T-helper 9 cell (primary cell): ENCODE data around the gene SDR42E2.
"Not testable (repeated sequence)": the region's sequence is repeated elsewhere in the genome, so short reads cannot be mapped to it uniquely, and the experiment has no call there.

Source experiments
- DNase-seq: peaks from one replicate; pipeline ENCODE4 v3.0.0-alpha.2; 2020

The SDR42E2 gene

DNA sequence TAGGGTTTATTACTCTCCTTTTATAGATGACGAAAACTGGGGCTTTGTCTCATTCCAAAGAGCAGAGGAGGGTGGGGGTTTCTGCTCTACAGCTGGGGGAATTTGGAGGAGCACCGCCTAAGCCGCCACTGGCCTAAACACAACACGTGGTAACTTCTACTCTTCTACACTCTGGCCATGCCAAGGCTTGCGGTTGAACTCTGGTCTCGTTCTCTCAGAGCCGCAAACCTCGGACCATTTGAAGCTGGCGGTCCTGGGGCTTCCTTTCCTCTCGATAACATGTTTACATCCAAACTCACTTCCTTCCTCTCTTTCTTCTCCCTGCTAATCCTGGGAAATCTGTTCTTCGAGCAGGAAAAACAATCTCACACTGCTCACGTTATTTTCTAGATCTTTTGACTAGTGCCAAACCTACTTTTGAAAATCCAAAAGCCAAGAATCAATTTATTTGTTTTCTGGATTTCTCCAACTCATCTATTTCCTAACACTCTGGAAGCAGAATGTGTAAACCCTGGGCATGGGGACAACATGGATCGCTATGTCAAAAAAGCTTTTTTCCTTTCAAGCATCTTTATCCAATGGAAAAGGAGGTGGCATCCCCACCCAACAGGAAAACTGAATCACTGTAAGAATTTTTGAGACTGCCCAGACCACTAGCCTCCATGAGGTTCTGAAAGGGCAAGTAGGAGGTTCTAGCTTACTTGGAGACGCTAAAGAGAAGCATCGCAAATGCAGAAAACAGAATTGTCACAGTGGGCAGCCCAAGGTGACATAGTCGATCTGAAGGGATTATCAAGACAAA lies 30.2 kb downstream of the SDR42E2 start:
- DNase-seq, result peak; percentile 74

DNA sequence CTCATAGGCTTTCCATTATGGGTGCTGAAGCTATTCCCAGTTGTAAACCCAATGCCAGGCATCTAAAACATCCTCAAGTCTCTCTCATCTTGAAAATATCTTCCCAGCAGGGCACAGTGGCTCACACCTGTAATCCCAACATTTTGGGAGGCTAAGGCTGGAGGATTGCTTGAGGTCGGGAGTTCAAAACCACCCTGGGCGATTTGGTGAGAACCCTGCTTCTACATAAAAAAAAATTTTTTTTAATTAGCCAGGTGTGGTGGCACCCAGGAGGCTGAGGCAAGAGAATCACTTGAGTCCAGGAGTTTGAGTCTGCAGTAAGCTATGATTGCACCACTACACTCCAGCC lies 30.7 kb downstream of the SDR42E2 start:
- no peak for DNase-seq

DNA sequence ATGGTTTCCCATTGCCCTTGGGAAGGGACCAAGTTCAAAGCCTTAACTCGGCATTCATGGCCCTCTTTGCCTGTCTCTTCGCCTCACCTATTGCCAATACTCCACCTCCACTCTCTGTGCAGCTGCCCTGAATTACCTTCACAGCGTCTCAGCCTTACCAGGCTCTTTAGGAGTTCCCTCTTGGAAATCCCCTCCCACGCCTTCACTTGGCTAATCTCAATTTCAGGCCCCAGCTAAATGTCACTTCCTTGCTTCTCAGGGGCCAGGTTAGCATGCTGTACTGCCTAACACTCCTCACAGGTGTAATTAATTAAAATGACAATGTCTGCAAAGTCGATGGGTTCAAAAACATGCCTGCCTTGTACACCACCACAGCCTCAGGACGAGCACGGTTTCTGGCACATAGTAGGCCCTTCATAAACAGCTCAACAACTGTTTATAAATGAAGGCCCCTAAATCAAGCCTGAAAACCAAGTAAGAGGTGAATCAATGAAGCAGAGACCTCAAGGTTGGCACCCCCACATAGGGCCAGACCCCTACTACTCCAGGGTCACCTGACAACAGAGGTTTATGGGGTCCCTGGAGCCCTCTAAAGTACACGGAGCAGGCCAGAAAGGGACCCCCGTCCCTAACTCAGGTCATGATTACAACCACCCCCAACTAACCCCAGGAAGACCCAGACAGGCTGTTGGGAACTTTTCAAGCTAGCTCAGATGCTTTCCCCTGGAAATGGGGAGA lies 32.6 kb downstream of the SDR42E2 start:
- no peak for DNase-seq

DNA sequence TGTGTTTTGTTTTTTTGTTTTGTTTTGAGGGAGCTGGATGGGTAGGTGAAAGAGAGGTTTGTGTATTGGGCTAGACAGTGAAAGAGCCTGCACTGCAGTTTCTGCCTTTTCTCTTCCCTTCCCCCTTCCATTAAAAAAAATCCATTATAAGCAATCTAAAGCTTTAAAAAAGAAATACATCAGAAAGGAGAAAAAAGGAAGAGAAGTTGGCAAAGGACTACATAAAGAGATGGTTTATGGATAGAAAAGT lies 33.1 kb downstream of the SDR42E2 start:
- DNase-seq, result no peak

DNA sequence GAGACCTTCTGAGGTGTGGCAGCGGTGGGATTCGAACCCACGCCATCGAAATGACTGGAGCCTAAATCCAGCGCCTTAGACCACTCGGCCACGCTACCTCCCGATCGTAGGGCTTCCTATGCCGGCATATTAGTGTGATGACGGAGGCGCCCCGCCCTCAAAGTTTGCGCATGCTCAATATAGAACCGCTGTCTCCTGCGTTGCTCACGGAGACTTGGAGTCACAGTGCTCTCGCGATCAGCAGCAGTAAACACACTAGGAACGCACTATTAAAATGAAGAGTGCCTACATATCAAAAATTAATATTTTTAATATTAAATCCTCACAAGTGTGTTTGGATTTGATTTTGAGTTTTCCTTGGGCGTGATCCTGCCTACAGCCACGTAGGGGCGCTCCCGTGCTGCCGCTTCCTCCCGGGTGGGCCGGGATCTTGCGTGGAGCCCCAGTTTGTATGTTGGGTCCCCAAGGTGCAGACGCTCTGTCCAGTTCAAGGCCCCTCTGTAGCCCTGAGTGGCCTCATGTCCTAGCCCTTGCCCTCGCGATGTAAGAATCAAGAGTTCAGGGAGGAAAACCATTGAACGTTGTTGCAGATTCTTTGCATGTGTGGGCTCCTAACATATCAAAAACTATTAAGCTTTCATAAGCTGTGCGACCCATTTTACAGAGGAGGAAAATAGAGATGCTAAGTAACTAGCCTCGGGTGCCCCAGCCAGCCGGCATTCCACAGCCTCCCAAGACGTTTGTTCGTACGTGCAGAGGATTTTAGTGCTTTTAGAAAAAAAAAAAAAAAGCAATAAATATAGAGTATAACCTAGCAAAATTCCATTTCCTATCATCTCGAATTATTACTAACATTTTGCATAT lies 33.6 kb downstream of the SDR42E2 start:
- peak; percentile 87 for DNase-seq

DNA sequence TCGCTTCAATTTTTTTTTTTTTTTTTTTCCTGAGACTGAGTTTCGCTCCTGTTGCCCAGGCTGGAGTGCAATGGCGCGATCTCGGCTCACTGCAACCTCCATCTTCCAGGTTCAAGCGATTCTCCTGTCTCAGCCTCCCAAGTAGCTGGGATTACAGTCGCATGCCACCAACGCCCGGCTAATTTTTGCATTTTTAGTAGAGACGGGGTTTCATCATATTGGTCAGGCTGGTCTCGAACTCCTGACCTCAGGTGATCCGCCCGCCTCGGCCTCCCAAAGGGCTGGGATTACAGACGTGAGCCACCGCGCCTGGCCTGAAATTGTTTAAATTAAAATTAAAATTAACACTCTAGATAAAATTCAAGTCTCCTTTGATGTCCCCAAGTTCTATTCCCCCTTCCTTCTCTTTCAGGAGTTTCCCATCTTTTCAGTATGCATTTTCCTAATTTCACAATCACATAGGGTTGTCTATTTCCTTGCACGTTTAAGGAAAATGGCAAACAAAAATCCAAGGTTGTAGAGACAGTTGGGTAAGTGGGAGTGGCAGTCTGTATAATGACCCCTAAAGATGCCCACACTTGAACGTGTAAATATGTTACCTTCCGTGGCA lies 34.4 kb downstream of the SDR42E2 start:
- DNase-seq, result not testable (repeated sequence)

DNA sequence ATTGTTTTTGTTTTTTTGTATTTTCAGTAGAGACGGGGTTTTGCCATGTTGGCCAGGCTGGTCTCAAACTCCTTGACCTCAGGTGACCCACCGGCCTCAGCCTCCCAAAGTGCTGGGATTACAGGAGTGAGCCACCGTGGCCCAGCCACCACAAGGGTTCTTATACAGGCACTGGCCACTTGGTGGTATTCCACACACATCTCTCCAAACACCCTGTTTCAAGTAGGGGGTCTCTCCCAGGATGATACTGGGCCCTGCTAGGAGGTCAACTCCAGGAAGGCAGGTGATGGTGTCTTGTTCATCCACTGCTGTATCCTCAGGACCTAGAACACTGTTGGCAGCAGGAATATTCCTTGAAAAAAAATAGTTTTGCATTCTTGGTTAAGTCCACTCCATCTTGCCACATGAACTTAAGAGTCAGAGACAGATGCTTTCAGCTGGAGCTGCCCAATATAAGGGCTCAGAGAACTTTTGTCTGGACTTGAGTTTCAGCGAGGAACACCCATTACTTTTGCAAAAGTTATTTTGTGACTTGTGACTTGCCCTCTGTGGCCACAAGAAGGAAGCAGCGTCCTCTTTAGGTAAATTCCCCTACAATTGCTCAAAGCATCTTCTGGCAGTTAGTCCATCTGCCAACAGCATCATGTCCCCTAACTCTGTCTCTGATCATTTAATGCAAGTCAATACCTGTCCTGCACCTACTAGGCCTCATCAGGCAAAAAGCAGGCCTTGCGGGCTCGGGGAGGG lies 36.4 kb downstream of the SDR42E2 start:
- DNase-seq, result no peak

DNA sequence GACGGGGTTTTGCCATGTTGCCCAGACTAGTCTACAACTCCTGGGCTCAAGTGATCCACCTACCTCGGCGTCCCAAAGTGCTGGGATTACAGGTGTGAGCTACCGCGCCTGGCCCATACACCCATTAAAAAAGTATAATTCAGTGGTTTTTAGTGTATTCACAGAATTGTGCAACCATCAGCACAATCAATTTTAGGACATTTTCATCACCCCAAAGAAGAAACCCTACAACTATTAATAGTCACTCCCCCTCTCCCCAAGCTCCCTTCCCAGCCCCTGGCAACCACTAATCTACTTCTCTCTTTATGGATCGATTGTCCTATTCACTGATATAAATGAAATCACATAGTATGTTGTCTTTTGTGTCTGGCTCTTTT lies 39.9 kb downstream of the SDR42E2 start:
- no peak for DNase-seq

DNA sequence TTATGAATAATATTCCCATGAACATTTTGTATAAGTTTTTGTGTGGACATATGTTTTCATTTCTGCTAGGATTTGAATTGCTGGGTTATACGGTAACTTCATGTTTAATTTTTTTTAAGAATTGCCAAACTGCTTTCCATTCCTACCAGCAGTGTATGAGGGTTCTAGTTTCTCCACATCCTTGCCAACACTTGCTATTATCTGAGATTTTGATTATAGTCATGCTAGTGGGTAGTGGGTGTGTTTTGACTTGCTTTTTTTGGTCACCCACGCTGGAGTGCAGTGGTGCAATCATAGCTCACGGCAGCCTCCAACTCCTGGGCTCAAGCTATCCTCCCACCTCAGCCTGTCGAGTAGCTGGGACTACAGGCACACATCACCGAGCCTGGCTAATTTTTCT lies 40.8 kb downstream of the SDR42E2 start:
- DNase-seq, result no peak

DNA sequence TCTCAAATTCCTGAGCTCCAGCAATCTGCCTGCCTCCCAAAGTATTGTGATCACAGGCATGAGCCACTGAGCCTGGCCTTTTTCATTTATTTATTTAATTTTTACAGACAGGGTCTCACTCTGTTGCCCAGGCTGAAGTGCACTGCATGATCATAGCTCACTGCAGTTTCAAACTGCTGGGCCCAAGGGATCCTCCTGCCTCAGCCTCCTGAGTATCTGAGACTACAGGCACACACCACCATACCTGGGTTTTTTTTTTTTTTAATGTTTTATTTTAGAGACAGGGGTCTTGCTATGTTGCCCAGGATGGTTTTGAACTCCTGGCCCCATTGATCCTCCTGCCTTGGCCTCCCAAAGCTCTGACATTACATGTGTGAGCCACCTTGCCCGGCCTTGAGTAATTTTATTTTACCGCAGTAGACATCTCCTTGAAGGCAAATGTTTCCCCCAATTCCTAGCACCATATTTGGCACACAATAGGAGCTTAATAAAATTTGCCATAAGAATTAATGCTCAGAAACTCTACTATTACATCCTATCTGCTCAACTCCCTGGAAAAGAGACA lies 41.9 kb downstream of the SDR42E2 start:
- no peak for DNase-seq

DNA sequence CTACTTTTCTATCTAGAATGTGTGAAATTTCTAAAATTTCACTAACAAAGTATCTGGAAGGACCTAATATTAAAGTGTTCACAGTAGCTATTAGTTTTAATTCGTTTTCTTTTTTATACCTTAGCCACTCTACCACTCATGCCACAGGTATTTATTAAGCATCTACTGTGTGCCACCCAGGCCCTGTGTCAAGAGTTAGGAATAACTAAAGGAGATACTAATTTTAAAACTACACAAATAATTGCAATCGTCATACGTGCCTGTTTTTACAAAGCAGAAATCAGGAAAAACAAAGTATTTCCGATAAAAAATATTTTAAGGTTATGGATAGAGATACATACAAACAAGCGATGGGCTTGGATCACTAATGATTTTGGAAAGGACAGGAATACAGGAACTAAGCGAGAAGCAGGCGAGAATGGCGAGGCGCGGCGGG lies 43.3 kb downstream of the SDR42E2 start:
- no peak for DNase-seq

DNA sequence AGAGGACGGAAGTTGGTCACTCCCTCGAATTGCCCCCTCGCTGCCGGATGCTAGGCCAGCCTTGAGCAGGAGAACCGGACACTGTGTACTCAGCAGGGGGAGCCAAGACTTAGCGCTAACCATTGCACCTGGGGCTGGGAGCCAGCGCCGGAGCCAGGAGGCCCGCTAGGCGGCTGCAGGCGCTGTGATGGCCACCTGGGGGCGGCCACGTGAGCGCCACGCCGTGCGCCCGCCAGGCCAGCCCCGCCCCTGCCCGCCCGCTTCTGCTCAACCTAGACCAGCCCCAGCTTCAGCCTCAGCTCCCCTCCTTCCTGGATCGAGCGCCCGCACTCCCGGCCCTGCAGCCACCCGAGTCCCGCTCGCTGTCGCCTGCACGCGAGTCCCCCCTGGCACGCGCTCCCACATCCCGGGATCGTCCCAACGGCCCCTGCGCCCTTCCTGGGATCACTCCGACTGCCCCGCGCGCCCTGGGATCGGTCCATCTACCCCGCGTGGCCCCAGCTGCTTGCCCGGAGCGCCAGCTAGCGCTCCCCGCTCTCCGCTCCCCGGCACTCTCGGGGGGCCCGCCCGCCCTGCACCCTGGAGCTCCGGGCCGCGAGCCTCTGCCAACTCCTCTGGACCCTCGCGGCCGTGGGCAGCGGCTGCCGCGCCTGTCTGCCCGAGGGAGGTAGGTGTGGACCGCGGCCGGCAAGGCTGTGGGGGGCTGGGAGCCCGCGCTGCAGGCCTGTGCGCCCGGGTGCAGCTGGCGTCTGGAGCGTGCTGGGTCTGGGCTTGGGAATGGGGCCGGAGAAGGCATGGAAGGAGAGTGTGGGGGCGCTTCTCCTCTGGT lies 43.9 kb downstream of the SDR42E2 start, which contains the start of gene EEF2K:
Gene EEF2K (plus strand): TSS at position 266 of the 829 bp plus-strand sequence. CDS start 19,452 bp downstream, outside the sequence.
- DNase-seq, result peak; percentile 76

DNA sequence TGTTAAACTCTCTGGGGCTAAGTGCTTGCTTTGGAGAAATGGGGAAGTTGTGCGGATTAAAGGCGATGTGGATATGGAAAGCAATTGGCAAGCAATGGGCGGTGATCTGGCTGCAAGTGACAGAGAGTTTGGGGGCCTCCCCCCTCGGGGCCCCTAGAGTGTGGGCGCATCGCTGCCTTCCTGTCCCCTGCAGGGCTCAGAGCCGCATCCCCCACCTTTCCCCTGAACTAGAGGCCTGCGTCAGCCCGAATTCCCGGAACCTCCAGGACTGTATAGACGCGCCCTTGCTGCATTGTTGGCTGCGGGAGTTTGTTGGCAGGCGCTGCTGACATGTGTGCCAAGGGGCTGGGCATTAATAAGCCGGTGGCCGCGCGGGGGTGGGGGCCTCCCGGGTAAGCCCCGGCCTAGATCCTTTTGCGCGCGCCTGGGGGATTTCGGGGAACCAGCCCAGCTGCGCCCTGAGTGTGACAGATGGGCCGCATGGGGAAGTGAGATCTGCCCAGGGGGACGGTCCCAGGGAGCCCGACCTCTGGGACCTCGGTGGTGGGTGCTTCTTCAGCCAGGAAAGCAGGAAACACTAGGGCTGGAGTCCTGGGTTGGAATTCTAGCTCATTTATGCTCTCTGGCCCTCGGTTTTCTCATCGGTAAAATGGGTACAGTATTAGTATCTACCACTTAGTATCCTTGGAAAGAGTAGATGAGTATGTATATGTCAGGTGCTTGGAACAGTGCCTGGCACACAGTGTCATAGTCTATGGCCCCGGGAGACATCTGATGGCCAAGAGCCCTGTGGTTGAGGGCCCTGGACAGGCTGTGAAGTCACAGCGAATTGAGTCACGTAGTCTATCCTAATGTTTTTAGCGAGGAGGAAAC lies 44.8 kb downstream of the SDR42E2 start:
- DNase-seq, result peak; percentile 44

DNA sequence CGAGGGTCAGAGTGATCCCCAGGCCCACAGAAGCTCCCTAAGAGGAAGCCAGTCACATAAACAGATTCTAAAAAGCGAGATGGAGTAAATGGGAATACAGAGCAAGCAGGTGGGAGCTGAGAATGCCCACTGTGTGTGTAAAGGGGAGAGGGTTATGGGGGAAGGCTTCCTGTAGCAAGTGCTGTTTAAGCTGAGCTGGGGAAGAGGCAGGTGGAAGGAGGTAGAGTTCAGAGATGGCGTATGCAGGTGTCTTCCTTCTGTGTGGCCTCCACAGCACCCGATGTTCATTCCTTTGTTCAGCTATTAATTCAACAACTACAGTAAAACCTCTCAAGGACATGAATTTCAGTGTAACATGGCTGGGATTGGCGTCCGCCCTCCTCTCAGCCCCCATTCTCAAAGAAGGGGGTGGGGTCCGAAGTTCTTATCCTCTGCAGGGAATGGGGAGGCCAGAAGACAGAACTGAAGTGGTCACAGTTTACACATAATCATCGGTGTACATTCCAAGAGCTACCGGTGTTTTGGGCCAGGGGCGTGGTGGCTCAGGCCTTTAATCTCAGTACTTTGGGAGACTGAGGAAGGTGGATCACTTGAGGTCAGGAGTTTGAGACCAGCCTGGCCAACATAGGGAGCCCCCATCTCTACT lies 45.5 kb downstream of the SDR42E2 start:
- DNase-seq, result no peak

DNA sequence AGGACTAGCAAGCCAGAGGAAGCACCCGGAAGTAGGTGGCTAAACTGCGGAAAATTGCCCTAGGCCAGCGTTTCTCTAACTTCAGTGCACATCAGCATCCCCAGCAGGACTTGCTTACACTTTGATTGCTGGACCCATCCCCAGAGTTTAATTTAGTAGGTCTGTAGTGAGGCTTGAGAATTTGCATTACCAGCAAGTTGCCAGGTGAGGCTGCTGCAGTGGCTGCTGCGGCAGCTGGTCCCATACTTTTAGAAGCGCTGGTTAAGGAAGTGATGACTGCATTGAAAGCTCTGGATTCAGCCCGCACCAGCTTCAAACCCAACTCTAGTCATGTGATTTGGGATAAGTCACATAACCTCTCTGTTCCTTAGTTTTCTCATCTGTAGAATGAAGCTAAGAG lies 48.0 kb downstream of the SDR42E2 start:
- DNase-seq, result no peak

DNA sequence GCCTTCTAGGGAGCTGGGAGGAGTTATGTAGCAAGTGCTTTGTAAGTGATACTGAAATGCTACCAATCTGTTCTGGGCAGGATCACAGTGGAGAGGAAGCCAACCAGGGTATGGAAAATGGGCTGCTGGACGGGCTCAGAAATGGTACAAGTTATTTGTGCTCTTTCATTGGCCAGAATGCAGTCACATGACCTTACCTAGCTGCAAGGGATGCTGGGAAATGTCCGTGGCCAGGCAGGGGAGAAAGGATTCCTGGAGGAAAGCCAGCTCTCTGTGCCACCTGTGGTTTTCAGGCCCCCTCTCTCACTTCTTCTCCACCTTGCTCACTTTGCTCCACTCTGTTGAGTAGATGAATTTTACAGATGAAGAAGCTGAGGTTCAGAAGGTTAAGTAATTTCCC lies 48.5 kb downstream of the SDR42E2 start:
- DNase-seq, result no peak

DNA sequence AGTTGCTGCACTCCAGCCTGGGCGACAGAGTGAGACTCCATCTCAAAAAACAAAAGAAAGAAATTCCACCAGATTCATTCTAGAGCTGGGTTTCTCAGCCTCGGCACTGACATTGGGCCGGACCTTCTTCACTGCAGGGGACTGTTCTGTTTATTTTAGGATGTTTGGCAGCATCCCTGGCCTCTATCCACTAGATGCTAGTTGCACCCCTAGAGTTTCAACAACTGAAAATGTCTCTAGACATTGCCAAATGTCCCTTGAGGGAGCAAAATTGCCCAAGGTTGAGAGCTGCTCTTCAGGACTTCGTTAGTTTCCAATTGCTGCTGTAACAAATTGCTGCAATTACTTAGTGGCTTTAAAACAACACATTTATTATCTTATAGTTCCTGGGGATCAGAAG lies 50.9 kb downstream of the SDR42E2 start:
- no peak for DNase-seq

DNA sequence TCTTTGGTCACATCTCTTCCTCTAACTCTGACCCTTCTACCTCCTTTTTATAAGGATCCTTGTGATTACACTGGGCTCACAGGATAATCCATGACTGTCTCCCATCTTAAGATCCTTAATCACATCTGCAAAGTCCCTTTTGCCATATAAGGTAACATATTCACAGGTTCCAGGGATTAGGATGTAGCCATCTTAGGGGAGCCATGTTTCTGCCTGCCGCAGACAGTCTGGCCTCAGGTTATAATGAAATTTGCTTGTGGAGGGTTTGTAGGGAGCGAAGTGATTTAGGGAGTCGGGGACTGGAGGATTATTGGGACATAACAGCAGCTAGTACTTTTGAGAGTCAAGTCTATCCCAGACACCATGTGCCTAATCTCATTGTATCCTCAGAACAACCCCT lies 51.5 kb downstream of the SDR42E2 start:
- DNase-seq, result no peak

DNA sequence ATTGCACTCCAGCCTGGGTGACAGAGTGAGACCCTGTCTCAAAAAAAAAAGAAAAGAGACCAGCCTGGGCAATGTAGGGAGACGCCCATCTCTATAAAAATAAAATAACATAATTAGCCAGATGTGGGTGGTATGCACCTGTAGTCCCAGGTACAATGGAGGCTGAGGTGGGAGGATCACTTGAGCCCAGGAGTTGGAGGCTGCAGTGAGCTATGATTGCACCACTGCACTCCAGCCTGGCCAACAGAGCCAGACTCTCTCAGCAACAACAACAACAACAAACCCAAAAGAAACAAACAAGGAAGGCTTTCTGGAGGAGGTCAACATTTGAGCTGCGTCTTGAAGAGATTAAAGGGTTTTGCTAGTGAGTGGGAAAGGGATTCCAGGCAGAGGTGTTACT lies 52.1 kb downstream of the SDR42E2 start:
- no peak for DNase-seq

DNA sequence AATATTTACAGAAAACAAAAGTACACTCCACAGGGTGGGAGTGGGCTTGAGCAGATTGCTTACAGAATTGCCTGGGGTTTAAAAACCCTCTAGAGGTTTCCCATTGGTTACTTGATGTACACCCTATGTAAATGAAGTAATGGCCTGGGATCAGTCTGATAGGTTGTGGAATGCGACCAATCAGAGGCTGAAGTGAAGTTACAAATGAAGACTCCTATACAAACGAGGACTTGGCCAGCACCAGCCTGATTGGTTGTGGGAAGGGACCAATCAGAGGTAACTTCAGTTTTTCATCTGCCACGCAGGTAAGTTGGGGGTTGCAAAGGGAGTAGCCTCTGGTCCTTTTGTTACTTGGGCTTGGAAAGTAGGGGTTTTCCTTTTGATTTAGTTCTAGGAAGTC lies 52.6 kb downstream of the SDR42E2 start:
- DNase-seq, result no peak
